ENCODE measurements around the gene ERGIC1. TPM values are rescaled to one million over a fixed set of nuclear protein-coding genes. Genes with fewer than 3 reads are reported as not detected.

The ERGIC1 gene
- total and polyA plus RNA-seq, 2 of the 8 experiments (the other 6 are each of a cell fraction or from before 2014, with no cell fraction given): 95.3 to 106 TPM

DNA sequence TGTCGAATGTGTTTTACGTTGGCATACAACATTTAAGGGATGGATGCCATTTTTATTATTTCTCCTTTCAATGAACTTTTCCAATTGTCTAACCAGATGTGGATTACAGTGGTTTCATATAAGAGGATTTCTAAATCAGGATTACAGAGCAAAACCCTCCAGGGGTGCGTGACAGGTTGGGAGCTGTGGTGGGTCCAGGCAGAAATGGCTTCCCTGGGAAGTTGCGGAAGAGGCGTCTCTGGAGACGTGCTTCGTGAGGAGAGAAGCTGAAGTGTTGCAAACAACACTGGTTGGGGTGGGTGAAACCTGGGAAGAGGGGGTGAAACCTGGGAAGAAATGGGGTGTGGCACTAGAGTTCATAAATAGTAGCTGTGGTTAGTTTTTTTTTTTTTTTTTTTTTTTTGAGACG, 120.7 kb downstream of the ERGIC1 start:
- H2AK5ac ChIP-seq (ENCODE audit: low read depth, low read length): no peak overlapping the region
- no peak overlapping the region for H3K4ac ChIP-seq (replicated peaks; ENCODE audit: insufficient read length, low read depth, low read length)
- CTCF ChIA-PET (ENCODE audit: partially characterized antibody): interaction anchor here (1.1 kb wide), 1 partner anchor 248 kb away, joined by 3 read pairs; no protein-coding TSS in a partner anchor
- H3K4me1 ChIP-seq (replicated peaks in 1 of 4; ENCODE audit: control insufficient read depth in 3 of 4, insufficient read depth in 4 of 4, low read length in 3 of 4): peaks cover 0 to under 1% (median 0%) of the 10 kb centered on the region in 4 experiments; a peak in 2 of 7 replicates
- H2BK5ac ChIP-seq (ENCODE audit: low read depth, low read length): no peak overlapping the region
- POLR2A ChIA-PET (ENCODE audit: partially characterized antibody): interaction anchor here (0.7 to 0.8 kb wide), 2 partner anchors 12 to 70 kb away, joined by 3 read pairs; no protein-coding TSS in a partner anchor
- no peak overlapping the region for H2BK120ac ChIP-seq (replicated peaks; ENCODE audit: low read depth, low read length)
- no peak for FAIRE-seq
- peaks cover 0 to 3% of the 10 kb centered on the region in 2 experiments for H4K20me1 ChIP-seq (replicated peaks in 1 of 2; ENCODE audit: control insufficient read depth in 1 of 2, insufficient read depth in 2 of 2, low read length in 2 of 2)
- no peak overlapping the region for H3K14ac ChIP-seq (ENCODE audit: insufficient read length)
- H3K23ac ChIP-seq (ENCODE audit: insufficient read length): no peak overlapping the region
- H3K4me3 ChIP-seq (ENCODE audit: extremely low read depth in 1 of 4, insufficient read depth in 2 of 4, low read depth in 3 of 4, low read length in 4 of 4): no peak overlapping the region
- no peak overlapping the region for H2BK12ac ChIP-seq (ENCODE audit: low read depth, low read length)
- no peaks in the 10 kb centered on the region; the same call in 1 of the 2 replicates for H3K79me1 ChIP-seq (ENCODE audit: low read depth, low read length)
- H4K8ac ChIP-seq (ENCODE audit: extremely low read depth, insufficient read depth, low read length): no peak overlapping the region
- no peak overlapping the region for H4K5ac ChIP-seq (ENCODE audit: insufficient read length, low read depth, low read length)
- no peak overlapping the region for H2BK15ac ChIP-seq (ENCODE audit: low read length)
- no peak overlapping the region for H3K4me2 ChIP-seq (ENCODE audit: insufficient read depth in 1 of 2, low read depth in 2 of 2, low read length in 2 of 2)
- no peak for DNase-seq (ENCODE audit: low read depth in 1 of 2, low spot score in 2 of 2)
- H4K91ac ChIP-seq (replicated peaks; ENCODE audit: insufficient read length, low read length): no peak overlapping the region
- no peak overlapping the region for H2BK20ac ChIP-seq (ENCODE audit: low read length)
- TF ChIP-seq BCL11A (IDR thresholded peaks at IDR 0.05; ENCODE audit: low read depth in 2 of 2, low read length in 2 of 2): no peak
- no peak for TF ChIP-seq ZNF274 (IDR thresholded peaks at IDR 0.05; ENCODE audit: borderline replicate concordance, extremely low read depth, low read length)
- no peak for TF ChIP-seq HDAC2 (IDR thresholded peaks at IDR 0.05; ENCODE audit: borderline replicate concordance in 1 of 2, low read depth in 2 of 2, low read length in 2 of 2)
- TF ChIP-seq SIRT6 (IDR thresholded peaks at IDR 0.05; ENCODE audit: low read length): no peak
- TF ChIP-seq, protein P1, sequence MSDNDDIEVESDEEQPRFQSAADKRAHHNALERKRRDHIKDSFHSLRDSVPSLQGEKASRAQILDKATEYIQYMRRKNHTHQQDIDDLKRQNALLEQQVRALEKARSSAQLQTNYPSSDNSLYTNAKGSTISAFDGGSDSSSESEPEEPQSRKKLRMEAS (IDR thresholded peaks at IDR 0.05): no peak
- TF ChIP-seq, protein P2, sequence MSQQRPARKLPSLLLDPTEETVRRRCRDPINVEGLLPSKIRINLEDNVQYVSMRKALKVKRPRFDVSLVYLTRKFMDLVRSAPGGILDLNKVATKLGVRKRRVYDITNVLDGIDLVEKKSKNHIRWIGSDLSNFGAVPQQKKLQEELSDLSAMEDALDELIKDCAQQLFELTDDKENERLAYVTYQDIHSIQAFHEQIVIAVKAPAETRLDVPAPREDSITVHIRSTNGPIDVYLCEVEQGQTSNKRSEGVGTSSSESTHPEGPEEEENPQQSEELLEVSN (IDR thresholded peaks at IDR 0.05): no peak
- TF ChIP-seq SRF (IDR thresholded peaks at IDR 0.05; ENCODE audit: low read depth, low read length): no peak
- peaks cover 0 to 9% (median 3%) of the 10 kb centered on the region in 4 experiments; a peak in 3 of 7 replicates for H3K27me3 ChIP-seq (replicated peaks in 1 of 4; ENCODE audit: control insufficient read depth in 3 of 4, extremely low read depth in 1 of 4, insufficient read depth in 3 of 4, low read length in 3 of 4)
- 93% methylated on average over 7 of the region's 8 CpGs; no CpG with 5 or more reads in 1 of the 2 experiments for WGBS, 2 experiments (ENCODE audit: extremely low coverage in 1 of 2, insufficient coverage in 1 of 2, insufficient read length in 1 of 2, insufficient replicate concordance in 2 of 2, low coverage in 1 of 2, low lambda C conversion rate in 2 of 2, missing lambda C conversion rate in 1 of 2)
- H3K56ac ChIP-seq (replicated peaks; ENCODE audit: insufficient read length, low read depth, low read length): no peak overlapping the region
- no peak overlapping the region for H3K27ac ChIP-seq (ENCODE audit: low read depth, low read length)
- H3K79me2 ChIP-seq (ENCODE audit: control insufficient read depth in 1 of 2, insufficient read depth in 2 of 2, low read length in 2 of 2): no peaks in the 10 kb centered on the region; a peak in 1 of 4 replicates
- peaks cover 9% of the 10 kb centered on the region; the same call in 1 of the 2 replicates for H3K23me2 ChIP-seq (ENCODE audit: low read depth, low read length)
- H3K9me3 ChIP-seq (ENCODE audit: insufficient read depth in 2 of 2, low read depth in 1 of 2, low read length in 1 of 2): no peaks in the 10 kb centered on the region
- H3K36me3 ChIP-seq (ENCODE audit: control insufficient read depth in 2 of 4, insufficient read depth in 4 of 4, low read length in 3 of 4): peaks cover 0 to 5% (median 0%) of the 10 kb centered on the region in 4 experiments; a peak in 1 of 8 replicates
- no peak overlapping the region for H2AFZ ChIP-seq (ENCODE audit: low read length)
- H3K18ac ChIP-seq (ENCODE audit: extremely low read depth, low read length): no peak overlapping the region
- no peak overlapping the region for H3K9ac ChIP-seq (replicated peaks in 1 of 4; ENCODE audit: extremely low read depth in 1 of 4, low read depth in 3 of 4, low read length in 3 of 4)
